Stomach (tissue), 4 donors: ENCODE measurements around the gene MYO1B.

ENCODE experiments used
- CTCF ChIP-seq, 7 experiments: fragments of 450-650 bp in 4 of 7; fragments of 200-600 bp in 3 of 7; sonication (generic) in 3 of 7; IDR thresholded peaks; one replicate each; pipeline ENCODE4 v1.5.1; 2016 to 2019; ENCODE audit warnings: antibody characterized with exemption in 7 of 7, control low read depth in 2 of 7, mild to moderate bottlenecking in 1 of 7
- EP300 ChIP-seq: sonication (generic); formaldehyde crosslinking; IDR thresholded peaks from one replicate; pipeline ENCODE4 v1.6.1; 2017; ENCODE audit warnings: antibody characterized with exemption
- POLR2A ChIP-seq, 4 donors: fragments of 450-650 bp; IDR thresholded peaks; one replicate each; pipeline ENCODE4 v1.6.1; 2016; ENCODE audit warnings: antibody characterized with exemption in 4 of 4, control low read depth in 2 of 4, mild to moderate bottlenecking in 1 of 4, moderate library complexity in 1 of 4

DNA sequence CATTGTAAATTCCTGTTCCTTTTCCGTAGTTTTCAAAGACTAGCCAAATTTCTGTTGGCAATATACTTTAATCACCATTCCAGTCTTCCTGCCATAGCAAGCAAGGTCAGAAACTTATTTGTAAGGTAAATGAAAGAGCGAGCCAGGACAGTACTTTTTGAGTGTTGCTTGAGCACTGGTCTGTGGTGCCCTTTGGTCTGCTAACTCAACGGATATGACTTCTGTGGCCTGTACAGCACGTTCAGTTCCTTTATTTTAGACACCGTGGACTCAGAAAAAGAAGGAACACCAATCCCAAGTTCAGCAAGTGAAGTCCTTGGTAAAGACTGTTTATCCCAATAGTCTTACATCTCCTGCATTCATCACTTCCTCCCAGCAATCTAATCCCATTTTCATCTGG, 166.3 kb downstream of the MYO1B start:
- TF ChIP-seq POLR2A (IDR thresholded peaks at IDR 0.05), result no peak
- TF ChIP-seq CTCF (IDR thresholded peaks at IDR 0.05), result no peak
- no peak for TF ChIP-seq EP300
